ENCODE data around the gene TMEM72. TPM values are rescaled to one million over a fixed set of nuclear protein-coding genes. Genes with fewer than 3 reads are reported as not detected.

Gene TMEM72
- total RNA-seq, 1 donor from 2014 or later: not detected

GRCh38 chr10:44950326-44951225, 39.4 kb downstream of the TMEM72 start:
- Histone ChIP-seq H3K36me3 (no peaks in the 10 kb centered on the region), H3K4me1 (peaks cover 7% of the 10 kb centered on the region), H3K4me3 (no peak overlapping the region), H3K9me3 (no peaks in the 10 kb centered on the region), H3K27ac (no peak overlapping the region), H3K27me3 (no peaks in the 10 kb centered on the region)
- DNase-seq (ENCODE audit: extremely low spot score in 2 of 2): peak in 1 of 2 donors; percentile 65
- TF ChIP-seq POLR2A (IDR thresholded peaks at IDR 0.05) (no peak), POLR2AphosphoS5 (IDR thresholded peaks at IDR 0.05; ENCODE audit: insufficient read depth in 1 of 2, low read depth in 1 of 2) (no peak)
- intact Hi-C loops (cut with DNase I): no loop called here

GRCh38 chr10:44951576-44952226, 40.6 kb downstream of the TMEM72 start:
- intact Hi-C loops (cut with DNase I): no loop called here
- Histone ChIP-seq H3K27me3 (no peaks in the 10 kb centered on the region), H3K4me3 (no peak overlapping the region), H3K27ac (no peak overlapping the region), H3K4me1 (peaks cover 18% of the 10 kb centered on the region), H3K9me3 (no peaks in the 10 kb centered on the region), H3K36me3 (no peaks in the 10 kb centered on the region)
- peak in 1 of 2 donors; percentile 49 for DNase-seq (ENCODE audit: extremely low spot score in 2 of 2)
- TF ChIP-seq CTCF (IDR thresholded peaks at IDR 0.05) (no peak), POLR2A (IDR thresholded peaks at IDR 0.05) (no peak), POLR2AphosphoS5 (IDR thresholded peaks at IDR 0.05; ENCODE audit: insufficient read depth in 1 of 2, low read depth in 1 of 2) (no peak)

- Histone ChIP-seq H3K27me3 (no peaks in the 10 kb centered on the region), H3K9me3 (no peaks in the 10 kb centered on the region), H3K36me3 (no peaks in the 10 kb centered on the region), H3K4me1 (peaks cover 24% of the 10 kb centered on the region), H3K27ac (no peak overlapping the region), H3K4me3 (no peak overlapping the region)
- TF ChIP-seq POLR2A (IDR thresholded peaks at IDR 0.05) (no peak), POLR2AphosphoS5 (IDR thresholded peaks at IDR 0.05; ENCODE audit: insufficient read depth in 1 of 2, low read depth in 1 of 2) (no peak), CTCF (IDR thresholded peaks at IDR 0.05) (no peak)
- intact Hi-C loops (cut with DNase I): no loop called here
- peak in 1 of 2 donors; percentile 54 for DNase-seq (ENCODE audit: extremely low spot score in 2 of 2)
These were observed 41.7 kb downstream of the TMEM72 start for GRCh38 chr10:44952779-44953231.

GRCh38 chr10:44954042-44954441, 42.9 kb downstream of the TMEM72 start:
- no peak for TF ChIP-seq POLR2A (IDR thresholded peaks at IDR 0.05)
- no peak for TF ChIP-seq CTCF (IDR thresholded peaks at IDR 0.05)
- no peak for TF ChIP-seq POLR2AphosphoS5 (IDR thresholded peaks at IDR 0.05; ENCODE audit: insufficient read depth in 1 of 2, low read depth in 1 of 2)
- Histone ChIP-seq H3K4me1 (peaks cover 35% of the 10 kb centered on the region), H3K27me3 (no peaks in the 10 kb centered on the region)

GRCh38 chr10:44954962-44955361, 43.8 kb downstream of the TMEM72 start:
- no peaks in the 10 kb centered on the region for H3K36me3 ChIP-seq
- no peaks in the 10 kb centered on the region for H3K9me3 ChIP-seq
- H3K27ac ChIP-seq: no peak overlapping the region
- no peak overlapping the region for H3K4me3 ChIP-seq
- H3K4me1 ChIP-seq: peaks cover 39% of the 10 kb centered on the region
- no peaks in the 10 kb centered on the region for H3K27me3 ChIP-seq
- DNase-seq (ENCODE audit: extremely low spot score in 2 of 2): no peak
- TF ChIP-seq POLR2A (IDR thresholded peaks at IDR 0.05): no peak
- no peak for TF ChIP-seq CTCF (IDR thresholded peaks at IDR 0.05)
- TF ChIP-seq POLR2AphosphoS5 (IDR thresholded peaks at IDR 0.05; ENCODE audit: insufficient read depth in 1 of 2, low read depth in 1 of 2): no peak
- intact Hi-C loops (cut with DNase I): no loop called here

More at GRCh38 chr10:44954042-44954441, 42.9 kb downstream of the TMEM72 start:
- Histone ChIP-seq H3K4me3 (no peak overlapping the region), H3K36me3 (no peaks in the 10 kb centered on the region), H3K9me3 (no peaks in the 10 kb centered on the region), H3K27ac (no peak overlapping the region)
- DNase-seq (ENCODE audit: extremely low spot score in 2 of 2): no peak
- intact Hi-C loops (cut with DNase I): no loop called here

Data from vagina (tissue), 2 donors.